ENCODE measurements around the gene SLC46A1.

The SLC46A1 gene

DNA sequence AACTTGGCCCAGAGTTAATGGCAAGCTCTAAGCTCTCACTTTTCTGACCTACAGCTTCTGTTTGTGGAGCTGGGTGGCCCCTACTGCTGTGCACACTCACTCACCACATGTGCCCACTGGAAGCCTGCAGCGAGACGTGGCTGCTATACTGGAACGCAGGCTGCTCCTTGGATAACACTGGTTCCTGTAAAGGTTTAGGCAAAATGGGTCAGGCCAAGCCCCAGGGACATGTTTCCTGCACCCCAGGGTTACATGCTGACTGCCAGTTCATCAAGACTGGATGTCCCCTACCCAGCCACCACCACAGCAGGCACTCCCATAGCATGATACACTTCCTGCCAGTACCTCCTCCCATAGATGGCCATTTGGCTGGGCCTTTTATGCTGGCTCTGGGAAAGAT, 57.0 kb downstream of the SLC46A1 start:
- no peak for DNase-seq

GRCh38 chr17:28347261-28347891, 58.6 kb downstream of the SLC46A1 start:
- no peak for DNase-seq

DNA sequence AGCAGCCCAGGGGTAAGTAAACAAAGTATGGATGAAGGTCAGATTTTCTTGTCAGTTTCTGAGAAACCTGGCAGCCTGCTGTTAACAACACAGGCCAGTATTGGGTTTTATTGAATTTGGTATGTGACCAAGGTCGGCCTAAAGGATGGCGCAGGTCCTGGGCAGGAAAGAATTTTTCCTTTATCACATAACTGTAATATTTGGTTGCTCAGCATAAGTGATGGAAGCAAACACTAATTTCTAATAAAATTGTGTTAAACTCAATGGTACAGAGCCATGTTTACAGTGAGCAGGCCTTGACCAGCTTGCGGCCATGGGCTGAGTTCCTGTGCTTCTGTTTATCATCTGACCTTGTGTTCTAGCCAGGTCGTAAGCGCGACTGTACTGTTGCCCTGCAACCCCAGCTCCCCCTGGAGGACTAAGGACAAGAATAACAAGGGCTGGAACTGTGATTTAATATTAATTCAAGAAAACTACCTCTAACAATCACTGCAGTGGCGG, 59.2 kb downstream of the SLC46A1 start:
- DNase-seq, result no peak

DNA sequence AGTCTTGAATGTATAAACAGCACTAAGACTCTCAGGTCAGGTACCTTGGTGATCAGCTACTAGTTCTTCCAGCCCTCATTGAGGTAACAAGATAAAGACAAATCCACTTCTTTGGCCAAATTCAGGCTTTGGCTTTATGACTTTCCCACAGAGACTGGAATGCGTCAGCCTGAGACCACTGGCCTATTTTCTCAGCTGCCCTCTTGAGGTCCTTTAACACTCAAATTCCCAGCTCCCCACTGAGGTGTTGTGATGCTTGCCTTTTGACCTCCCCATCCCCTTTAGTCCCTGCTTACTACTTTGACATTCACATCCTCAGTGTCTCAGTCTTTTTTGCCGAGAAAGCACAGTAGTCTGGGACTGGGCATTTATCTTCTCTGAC, 59.8 kb downstream of the SLC46A1 start:
- DNase-seq, result no peak

DNA sequence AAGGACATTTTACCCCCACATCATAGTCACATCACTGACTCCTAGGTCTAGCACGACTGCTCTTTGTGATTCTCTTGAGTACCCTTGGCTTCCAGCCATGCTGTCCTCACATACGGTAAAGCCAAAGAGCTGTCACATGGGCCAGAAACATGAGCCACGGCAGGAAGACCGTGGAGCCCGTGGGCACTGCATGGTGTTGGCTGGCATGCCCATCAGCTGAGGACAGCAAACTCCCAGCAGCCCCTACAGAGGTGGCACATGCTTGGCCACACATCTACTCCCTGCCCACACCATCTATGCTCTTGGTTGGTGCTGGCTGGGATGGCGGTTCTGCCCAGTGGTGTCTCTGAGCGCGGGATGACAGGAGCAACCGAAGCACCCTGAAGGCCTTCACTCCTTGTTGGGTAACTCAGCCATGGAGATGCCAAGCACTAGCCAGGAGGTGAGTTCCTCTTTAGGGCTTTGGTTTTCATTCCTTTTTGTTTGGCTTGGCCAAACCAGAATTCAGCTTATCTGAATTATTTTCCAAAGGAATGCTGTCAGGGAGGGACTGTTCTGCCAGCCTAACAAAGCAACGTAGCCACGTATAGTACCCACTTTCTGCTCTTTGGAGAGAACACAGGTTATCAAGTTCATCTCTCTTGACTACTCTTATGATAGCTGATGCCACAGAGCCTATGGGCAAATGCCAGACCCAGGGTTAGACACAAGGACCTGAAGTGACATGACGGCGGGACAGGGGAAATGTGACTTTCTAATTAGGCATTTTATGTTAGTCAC, 60.4 kb downstream of the SLC46A1 start:
- no peak for DNase-seq

All from NCI-H526 treated with DMSO at 0.1 percent for 48 hours (cell line).